Astrocyte (in vitro differentiated cells and primary cell): ENCODE data around the gene PARD3B. TPM values are rescaled to one million over a fixed set of nuclear protein-coding genes. Genes with fewer than 3 reads are reported as not detected.

ENCODE experiments used
- DNase-seq: peaks from one replicate; pipeline ENCODE4 v3.0.0-alpha.2; 2010; ENCODE audit warnings: low read depth
- FAIRE-seq: peaks from 2 replicates; lab custom pipeline; 2011; peaks lifted over from hg19 to GRCh38; lab: Jason Lieb, UNC
- H2AFZ ChIP-seq: 2 replicates; pipeline ENCODE4 v1.6.0; 2012; ENCODE audit warnings: low read depth, low read length, inconsistent platforms
- H3K27ac ChIP-seq: 2 replicates; pipeline ENCODE4 v1.5.1; 2011; ENCODE audit warnings: low read depth, low read length, inconsistent platforms
- H3K27me3 ChIP-seq: 2 replicates; pipeline ENCODE4 v1.6.0; 2011; ENCODE audit warnings: low read length, inconsistent platforms; ENCODE audit not compliant: insufficient read depth
- H3K36me3 ChIP-seq: 2 replicates; pipeline ENCODE4 v1.5.1; 2011; ENCODE audit warnings: low read length, inconsistent platforms; ENCODE audit not compliant: insufficient read depth
- H3K4me1 ChIP-seq: 2 replicates; pipeline ENCODE4 v1.5.1; 2011; ENCODE audit warnings: low read length, inconsistent platforms; ENCODE audit not compliant: insufficient read depth
- H3K4me2 ChIP-seq: 2 replicates; pipeline ENCODE4 v1.6.0; 2012; ENCODE audit warnings: low read length, inconsistent platforms
- H3K4me3 ChIP-seq: 2 replicates; pipeline ENCODE4 v1.5.1; 2011; ENCODE audit warnings: low read depth, mild to moderate bottlenecking, low read length, inconsistent platforms; ENCODE audit not compliant: insufficient read depth
- H3K79me2 ChIP-seq: 2 replicates; pipeline ENCODE4 v1.6.0; 2012; ENCODE audit warnings: mild to moderate bottlenecking, low read length, inconsistent platforms; ENCODE audit not compliant: insufficient read depth
- H3K9ac ChIP-seq: 2 replicates; pipeline ENCODE4 v1.6.0; 2012; ENCODE audit warnings: mild to moderate bottlenecking, low read length, inconsistent platforms
- H3K9me3 ChIP-seq: 2 replicates; pipeline ENCODE4 v1.5.1; 2012; ENCODE audit warnings: low read depth, mild to moderate bottlenecking, low read length, inconsistent platforms; ENCODE audit not compliant: insufficient read depth
- H4K20me1 ChIP-seq: 2 replicates; pipeline ENCODE4 v1.6.0; 2012; ENCODE audit warnings: low read length, inconsistent platforms; ENCODE audit not compliant: insufficient read depth
- H3K27ac Mint-ChIP-seq: one replicate; pipeline ENCODE4 v1.8.0; 2021; ENCODE audit warnings: mild to moderate bottlenecking, mixed read lengths; ENCODE audit not compliant: unreplicated experiment
- H3K27me3 Mint-ChIP-seq: one replicate; pipeline ENCODE4 v1.8.0; 2021; ENCODE audit warnings: low read depth, mixed read lengths; ENCODE audit not compliant: unreplicated experiment
- H3K36me3 Mint-ChIP-seq: one replicate; pipeline ENCODE4 v1.8.0; 2021; ENCODE audit warnings: low read depth, mixed read lengths; ENCODE audit not compliant: unreplicated experiment
- H3K4me1 Mint-ChIP-seq: one replicate; pipeline ENCODE4 v1.8.0; 2021; ENCODE audit warnings: low read depth, mixed read lengths; ENCODE audit not compliant: unreplicated experiment
- H3K4me3 Mint-ChIP-seq: one replicate; pipeline ENCODE4 v1.8.0; 2021; ENCODE audit warnings: mild to moderate bottlenecking, moderate library complexity, mixed read lengths; ENCODE audit not compliant: unreplicated experiment
- H3K9me3 Mint-ChIP-seq: one replicate; pipeline ENCODE4 v1.8.0; 2021; ENCODE audit warnings: mild to moderate bottlenecking, mixed read lengths; ENCODE audit not compliant: unreplicated experiment
- EZH2 ChIP-seq: IDR thresholded peaks from 2 replicates; pipeline ENCODE4 v1.6.1; 2012; ENCODE audit warnings: mild to moderate bottlenecking, low read length, inconsistent platforms; ENCODE audit not compliant: insufficient read depth
- total RNA-seq: library from RNA; stranded (reverse); gene quantifications from 2 replicates; pipeline ENCODE4 v1.2.1, GENCODE V29; 2021
- TF ChIP-seq, protein P1 (sequence below): IDR thresholded peaks from 2 replicates; pipeline ENCODE4 v1.5.1; 2011; ENCODE audit warnings: low read depth, mild to moderate bottlenecking, inconsistent platforms, low read length, moderate library complexity; ENCODE audit not compliant: insufficient read depth

Gene PARD3B
- total RNA-seq, 1 donor from 2014 or later, result 6.5 TPM

GRCh38 chr2:204541637-204542036 is 3.6 kb upstream of the PARD3B start:
- no peaks in the 10 kb centered on the region for H3K36me3 ChIP-seq
- no peak overlapping the region for H2AFZ ChIP-seq
- FAIRE-seq (no peak), DNase-seq (no peak)
- H3K9me3 Mint-ChIP-seq, result no peaks in the 10 kb centered on the region
- H3K4me3 Mint-ChIP-seq, result no peak overlapping the region
- H3K79me2 ChIP-seq, result peaks cover 4% of the 10 kb centered on the region
- no peak overlapping the region for H3K27ac Mint-ChIP-seq
- H3K36me3 Mint-ChIP-seq, result no peaks in the 10 kb centered on the region
- H3K27me3 ChIP-seq, result no peaks in the 10 kb centered on the region
- H3K4me1 Mint-ChIP-seq, result no peaks in the 10 kb centered on the region
- no peak overlapping the region for H3K4me3 ChIP-seq
- no peak overlapping the region for H3K4me2 ChIP-seq
- H3K9ac ChIP-seq, result no peak overlapping the region
- peaks cover 15% of the 10 kb centered on the region for H3K27me3 Mint-ChIP-seq
- peaks cover 17% of the 10 kb centered on the region for H3K4me1 ChIP-seq
- no peak overlapping the region for H3K27ac ChIP-seq
- TF ChIP-seq EZH2, result no peak
- TF ChIP-seq, protein P1, sequence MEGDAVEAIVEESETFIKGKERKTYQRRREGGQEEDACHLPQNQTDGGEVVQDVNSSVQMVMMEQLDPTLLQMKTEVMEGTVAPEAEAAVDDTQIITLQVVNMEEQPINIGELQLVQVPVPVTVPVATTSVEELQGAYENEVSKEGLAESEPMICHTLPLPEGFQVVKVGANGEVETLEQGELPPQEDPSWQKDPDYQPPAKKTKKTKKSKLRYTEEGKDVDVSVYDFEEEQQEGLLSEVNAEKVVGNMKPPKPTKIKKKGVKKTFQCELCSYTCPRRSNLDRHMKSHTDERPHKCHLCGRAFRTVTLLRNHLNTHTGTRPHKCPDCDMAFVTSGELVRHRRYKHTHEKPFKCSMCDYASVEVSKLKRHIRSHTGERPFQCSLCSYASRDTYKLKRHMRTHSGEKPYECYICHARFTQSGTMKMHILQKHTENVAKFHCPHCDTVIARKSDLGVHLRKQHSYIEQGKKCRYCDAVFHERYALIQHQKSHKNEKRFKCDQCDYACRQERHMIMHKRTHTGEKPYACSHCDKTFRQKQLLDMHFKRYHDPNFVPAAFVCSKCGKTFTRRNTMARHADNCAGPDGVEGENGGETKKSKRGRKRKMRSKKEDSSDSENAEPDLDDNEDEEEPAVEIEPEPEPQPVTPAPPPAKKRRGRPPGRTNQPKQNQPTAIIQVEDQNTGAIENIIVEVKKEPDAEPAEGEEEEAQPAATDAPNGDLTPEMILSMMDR, result no peak
- no peaks in the 10 kb centered on the region for H3K9me3 ChIP-seq
- no peaks in the 10 kb centered on the region for H4K20me1 ChIP-seq

DNA sequence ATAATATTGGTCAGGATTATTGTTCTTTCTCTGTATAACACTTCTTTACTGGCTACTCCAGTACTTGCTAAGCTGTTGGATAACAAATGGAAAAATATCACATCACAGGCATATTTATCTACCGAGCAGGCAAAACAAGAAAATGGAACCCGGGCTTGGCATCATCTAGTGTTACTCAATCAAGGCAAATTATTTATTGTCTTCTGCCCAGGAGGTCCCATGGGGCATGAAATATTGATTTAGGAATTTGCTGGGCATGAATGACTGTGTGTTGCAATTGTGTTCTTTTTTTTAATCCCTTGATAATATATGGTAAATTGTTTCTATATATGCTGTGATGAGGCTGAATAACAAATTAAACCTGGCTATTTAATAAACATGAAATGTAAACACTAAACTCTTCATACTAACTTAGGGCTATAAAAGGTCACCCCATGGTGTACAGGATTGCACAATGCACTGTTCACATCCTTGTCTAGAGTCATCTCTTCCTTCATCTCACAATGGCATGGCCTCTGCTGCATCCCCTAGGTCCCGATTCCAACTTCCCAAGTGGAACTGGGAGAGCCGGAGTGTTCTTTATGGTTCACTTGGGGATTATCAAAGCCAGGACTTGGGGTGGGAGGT is 2.2 kb upstream of the PARD3B start:
- Histone ChIP-seq H3K27me3 (no peaks in the 10 kb centered on the region), H3K4me2 (no peak overlapping the region), H3K36me3 (no peaks in the 10 kb centered on the region), H3K4me1 (peaks cover 15% of the 10 kb centered on the region), H2AFZ (no peak overlapping the region), H3K9me3 (no peaks in the 10 kb centered on the region), H4K20me1 (no peaks in the 10 kb centered on the region), H3K4me3 (no peak overlapping the region), H3K9ac (no peak overlapping the region), H3K27ac (no peak overlapping the region), H3K79me2 (peaks cover 4% of the 10 kb centered on the region)
- H3K9me3 Mint-ChIP-seq, result no peaks in the 10 kb centered on the region
- TF ChIP-seq, protein P1, result no peak
- no peak for TF ChIP-seq EZH2
- H3K27ac Mint-ChIP-seq, result no peak overlapping the region
- H3K27me3 Mint-ChIP-seq, result peaks cover 15% of the 10 kb centered on the region
- no peaks in the 10 kb centered on the region for H3K36me3 Mint-ChIP-seq
- no peaks in the 10 kb centered on the region for H3K4me1 Mint-ChIP-seq
- no peak for DNase-seq
- FAIRE-seq, result no peak
- H3K4me3 Mint-ChIP-seq, result no peak overlapping the region
